Testis (tissue), 2 donors: Measurements from ENCODE around the gene ZNF732.

Source experiments
- CTCF ChIP-seq, 3 experiments: fragments of 450-650 bp in 2 of 3; fragments of 200-600 bp in 1 of 3; sonication (generic) in 1 of 3; IDR thresholded peaks; one replicate each; pipeline ENCODE4 v1.5.1; 2016 to 2019; ENCODE audit warnings: antibody characterized with exemption in 3 of 3, mild to moderate bottlenecking in 2 of 3, moderate library complexity in 1 of 3
- POLR2A ChIP-seq: fragments of 450-650 bp; IDR thresholded peaks from one replicate; pipeline ENCODE4 v1.6.1; 2017; ENCODE audit warnings: antibody characterized with exemption, mild to moderate bottlenecking, moderate library complexity

- TF ChIP-seq CTCF (IDR thresholded peaks at IDR 0.05) (no peak), POLR2A (peak; percentile 47)
Measured at GRCh38 chr4:337143-337931, 32.1 kb upstream of the ZNF732 start, which contains the start of gene ZNF141.
